GM23338 (cell line): Measurements from ENCODE around the gene MTA1. TPM values are rescaled to one million over a fixed set of nuclear protein-coding genes. Genes with fewer than 3 reads are reported as not detected.

ENCODE experiments used
- polyA plus RNA-seq: library from polyadenylated mRNA; unstranded; fragments of >200 nt; fragmentation: Nextera tagmentation; extraction: Ambion mirVana; gene quantifications from 2 replicates; pipeline ENCODE4 v1.2.1, GENCODE V29; 2016
- total RNA-seq: library from RNA; depleted of rRNA; stranded (reverse); fragments of >200 nt; shearing (Covaris generic); gene quantifications from 2 replicates; pipeline ENCODE4 v1.2.3, GENCODE V29; 2014
- TF ChIP-seq, protein P1 (sequence below): fragments of 250-450 bp; sonication (Bioruptor Pico); IDR thresholded peaks from 2 replicates; pipeline ENCODE4 v1.5.0; 2020; ENCODE audit warnings: mild to moderate bottlenecking, moderate library complexity
- TF ChIP-seq, protein P2 (sequence below), 2 experiments: fragments of 200-600 bp in 1 of 2; sonication (generic) in 1 of 2; conservative IDR thresholded peaks; 2 replicates each; pipeline versions ENCODE4 v1.5.1 to v1.6.1; 2016 to 2017; ENCODE audit warnings: antibody characterized with exemption in 2 of 2, low read depth in 2 of 2, mild to moderate bottlenecking in 2 of 2, moderate library complexity in 1 of 2
- TF ChIP-seq, protein P3 (sequence below): IDR thresholded peaks from one replicate; pipeline ENCODE4 v1.6.1; 2018; ENCODE audit warnings: antibody characterized with exemption; ENCODE audit not compliant: unreplicated experiment

Gene MTA1
- total and polyA plus RNA-seq, 2 experiments from 2014 or later = 53.3 to 126 TPM

DNA sequence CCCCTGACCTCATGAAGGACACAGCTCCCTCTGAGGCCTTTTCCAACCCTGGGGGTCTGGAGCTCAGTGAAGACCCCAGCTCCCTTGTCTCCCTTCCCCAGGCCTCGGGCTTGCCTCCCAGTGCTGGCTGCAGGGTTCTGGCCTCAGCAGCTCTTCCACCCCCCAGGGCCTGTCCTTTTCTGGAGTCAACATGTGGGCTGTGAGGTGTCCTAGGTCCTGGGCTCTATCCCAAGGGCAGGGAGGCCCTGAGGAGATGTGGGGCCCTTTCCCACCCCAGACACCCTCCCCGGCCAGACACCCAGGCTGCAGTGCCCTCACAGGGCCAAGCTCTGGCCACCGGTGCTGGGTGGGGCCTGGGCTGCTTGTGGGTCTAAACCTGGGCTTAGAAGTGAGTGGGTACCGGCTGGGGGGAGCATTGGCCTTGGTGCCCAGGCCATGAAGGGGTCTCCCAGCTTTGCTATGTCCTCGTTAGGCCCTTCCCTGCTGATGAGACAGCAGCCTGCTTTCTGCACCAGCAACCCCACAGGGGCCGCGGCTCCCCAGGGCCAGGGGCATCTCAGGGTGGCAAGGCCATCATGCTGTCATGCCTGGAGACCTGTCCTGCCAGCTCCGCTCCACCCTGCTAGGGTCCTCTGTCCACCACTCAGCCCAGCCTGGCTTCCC is 52.3 kb downstream of the MTA1 start (continued):
- TF ChIP-seq, protein P1, sequence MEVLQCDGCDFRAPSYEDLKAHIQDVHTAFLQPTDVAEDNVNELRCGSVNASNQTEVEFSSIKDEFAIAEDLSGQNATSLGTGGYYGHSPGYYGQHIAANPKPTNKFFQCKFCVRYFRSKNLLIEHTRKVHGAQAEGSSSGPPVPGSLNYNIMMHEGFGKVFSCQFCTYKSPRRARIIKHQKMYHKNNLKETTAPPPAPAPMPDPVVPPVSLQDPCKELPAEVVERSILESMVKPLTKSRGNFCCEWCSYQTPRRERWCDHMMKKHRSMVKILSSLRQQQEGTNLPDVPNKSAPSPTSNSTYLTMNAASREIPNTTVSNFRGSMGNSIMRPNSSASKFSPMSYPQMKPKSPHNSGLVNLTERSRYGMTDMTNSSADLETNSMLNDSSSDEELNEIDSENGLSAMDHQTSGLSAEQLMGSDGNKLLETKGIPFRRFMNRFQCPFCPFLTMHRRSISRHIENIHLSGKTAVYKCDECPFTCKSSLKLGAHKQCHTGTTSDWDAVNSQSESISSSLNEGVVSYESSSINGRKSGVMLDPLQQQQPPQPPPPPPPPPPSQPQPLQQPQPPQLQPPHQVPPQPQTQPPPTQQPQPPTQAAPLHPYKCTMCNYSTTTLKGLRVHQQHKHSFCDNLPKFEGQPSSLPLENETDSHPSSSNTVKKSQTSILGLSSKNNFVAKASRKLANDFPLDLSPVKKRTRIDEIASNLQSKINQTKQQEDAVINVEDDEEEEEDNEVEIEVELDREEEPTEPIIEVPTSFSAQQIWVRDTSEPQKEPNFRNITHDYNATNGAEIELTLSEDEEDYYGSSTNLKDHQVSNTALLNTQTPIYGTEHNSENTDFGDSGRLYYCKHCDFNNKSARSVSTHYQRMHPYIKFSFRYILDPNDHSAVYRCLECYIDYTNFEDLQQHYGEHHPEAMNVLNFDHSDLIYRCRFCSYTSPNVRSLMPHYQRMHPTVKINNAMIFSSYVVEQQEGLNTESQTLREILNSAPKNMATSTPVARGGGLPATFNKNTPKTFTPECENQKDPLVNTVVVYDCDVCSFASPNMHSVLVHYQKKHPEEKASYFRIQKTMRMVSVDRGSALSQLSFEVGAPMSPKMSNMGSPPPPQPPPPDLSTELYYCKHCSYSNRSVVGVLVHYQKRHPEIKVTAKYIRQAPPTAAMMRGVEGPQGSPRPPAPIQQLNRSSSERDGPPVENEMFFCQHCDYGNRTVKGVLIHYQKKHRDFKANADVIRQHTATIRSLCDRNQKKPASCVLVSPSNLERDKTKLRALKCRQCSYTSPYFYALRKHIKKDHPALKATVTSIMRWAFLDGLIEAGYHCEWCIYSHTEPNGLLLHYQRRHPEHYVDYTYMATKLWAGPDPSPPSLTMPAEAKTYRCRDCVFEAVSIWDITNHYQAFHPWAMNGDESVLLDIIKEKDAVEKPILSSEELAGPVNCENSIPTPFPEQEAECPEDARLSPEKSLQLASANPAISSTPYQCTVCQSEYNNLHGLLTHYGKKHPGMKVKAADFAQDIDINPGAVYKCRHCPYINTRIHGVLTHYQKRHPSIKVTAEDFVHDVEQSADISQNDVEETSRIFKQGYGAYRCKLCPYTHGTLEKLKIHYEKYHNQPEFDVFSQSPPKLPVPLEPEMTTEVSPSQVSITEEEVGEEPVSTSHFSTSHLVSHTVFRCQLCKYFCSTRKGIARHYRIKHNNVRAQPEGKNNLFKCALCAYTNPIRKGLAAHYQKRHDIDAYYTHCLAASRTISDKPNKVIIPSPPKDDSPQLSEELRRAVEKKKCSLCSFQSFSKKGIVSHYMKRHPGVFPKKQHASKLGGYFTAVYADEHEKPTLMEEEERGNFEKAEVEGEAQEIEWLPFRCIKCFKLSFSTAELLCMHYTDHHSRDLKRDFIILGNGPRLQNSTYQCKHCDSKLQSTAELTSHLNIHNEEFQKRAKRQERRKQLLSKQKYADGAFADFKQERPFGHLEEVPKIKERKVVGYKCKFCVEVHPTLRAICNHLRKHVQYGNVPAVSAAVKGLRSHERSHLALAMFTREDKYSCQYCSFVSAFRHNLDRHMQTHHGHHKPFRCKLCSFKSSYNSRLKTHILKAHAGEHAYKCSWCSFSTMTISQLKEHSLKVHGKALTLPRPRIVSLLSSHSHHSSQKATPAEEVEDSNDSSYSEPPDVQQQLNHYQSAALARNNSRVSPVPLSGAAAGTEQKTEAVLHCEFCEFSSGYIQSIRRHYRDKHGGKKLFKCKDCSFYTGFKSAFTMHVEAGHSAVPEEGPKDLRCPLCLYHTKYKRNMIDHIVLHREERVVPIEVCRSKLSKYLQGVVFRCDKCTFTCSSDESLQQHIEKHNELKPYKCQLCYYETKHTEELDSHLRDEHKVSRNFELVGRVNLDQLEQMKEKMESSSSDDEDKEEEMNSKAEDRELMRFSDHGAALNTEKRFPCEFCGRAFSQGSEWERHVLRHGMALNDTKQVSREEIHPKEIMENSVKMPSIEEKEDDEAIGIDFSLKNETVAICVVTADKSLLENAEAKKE = no peak
- TF ChIP-seq, protein P2, sequence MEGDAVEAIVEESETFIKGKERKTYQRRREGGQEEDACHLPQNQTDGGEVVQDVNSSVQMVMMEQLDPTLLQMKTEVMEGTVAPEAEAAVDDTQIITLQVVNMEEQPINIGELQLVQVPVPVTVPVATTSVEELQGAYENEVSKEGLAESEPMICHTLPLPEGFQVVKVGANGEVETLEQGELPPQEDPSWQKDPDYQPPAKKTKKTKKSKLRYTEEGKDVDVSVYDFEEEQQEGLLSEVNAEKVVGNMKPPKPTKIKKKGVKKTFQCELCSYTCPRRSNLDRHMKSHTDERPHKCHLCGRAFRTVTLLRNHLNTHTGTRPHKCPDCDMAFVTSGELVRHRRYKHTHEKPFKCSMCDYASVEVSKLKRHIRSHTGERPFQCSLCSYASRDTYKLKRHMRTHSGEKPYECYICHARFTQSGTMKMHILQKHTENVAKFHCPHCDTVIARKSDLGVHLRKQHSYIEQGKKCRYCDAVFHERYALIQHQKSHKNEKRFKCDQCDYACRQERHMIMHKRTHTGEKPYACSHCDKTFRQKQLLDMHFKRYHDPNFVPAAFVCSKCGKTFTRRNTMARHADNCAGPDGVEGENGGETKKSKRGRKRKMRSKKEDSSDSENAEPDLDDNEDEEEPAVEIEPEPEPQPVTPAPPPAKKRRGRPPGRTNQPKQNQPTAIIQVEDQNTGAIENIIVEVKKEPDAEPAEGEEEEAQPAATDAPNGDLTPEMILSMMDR (conservative IDR thresholded peaks at IDR 0.05; ENCODE audit: low read depth in 2 of 2) = no peak
- TF ChIP-seq, protein P3, sequence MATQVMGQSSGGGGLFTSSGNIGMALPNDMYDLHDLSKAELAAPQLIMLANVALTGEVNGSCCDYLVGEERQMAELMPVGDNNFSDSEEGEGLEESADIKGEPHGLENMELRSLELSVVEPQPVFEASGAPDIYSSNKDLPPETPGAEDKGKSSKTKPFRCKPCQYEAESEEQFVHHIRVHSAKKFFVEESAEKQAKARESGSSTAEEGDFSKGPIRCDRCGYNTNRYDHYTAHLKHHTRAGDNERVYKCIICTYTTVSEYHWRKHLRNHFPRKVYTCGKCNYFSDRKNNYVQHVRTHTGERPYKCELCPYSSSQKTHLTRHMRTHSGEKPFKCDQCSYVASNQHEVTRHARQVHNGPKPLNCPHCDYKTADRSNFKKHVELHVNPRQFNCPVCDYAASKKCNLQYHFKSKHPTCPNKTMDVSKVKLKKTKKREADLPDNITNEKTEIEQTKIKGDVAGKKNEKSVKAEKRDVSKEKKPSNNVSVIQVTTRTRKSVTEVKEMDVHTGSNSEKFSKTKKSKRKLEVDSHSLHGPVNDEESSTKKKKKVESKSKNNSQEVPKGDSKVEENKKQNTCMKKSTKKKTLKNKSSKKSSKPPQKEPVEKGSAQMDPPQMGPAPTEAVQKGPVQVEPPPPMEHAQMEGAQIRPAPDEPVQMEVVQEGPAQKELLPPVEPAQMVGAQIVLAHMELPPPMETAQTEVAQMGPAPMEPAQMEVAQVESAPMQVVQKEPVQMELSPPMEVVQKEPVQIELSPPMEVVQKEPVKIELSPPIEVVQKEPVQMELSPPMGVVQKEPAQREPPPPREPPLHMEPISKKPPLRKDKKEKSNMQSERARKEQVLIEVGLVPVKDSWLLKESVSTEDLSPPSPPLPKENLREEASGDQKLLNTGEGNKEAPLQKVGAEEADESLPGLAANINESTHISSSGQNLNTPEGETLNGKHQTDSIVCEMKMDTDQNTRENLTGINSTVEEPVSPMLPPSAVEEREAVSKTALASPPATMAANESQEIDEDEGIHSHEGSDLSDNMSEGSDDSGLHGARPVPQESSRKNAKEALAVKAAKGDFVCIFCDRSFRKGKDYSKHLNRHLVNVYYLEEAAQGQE = no peak
